Stimulated activated CD4-positive, alpha-beta T cell treated with anti-CD3 and anti-CD28 coated beads, Interleukin-12 subunit alpha, Interleukin-12 subunit beta, amount 100 ng/mL, for 4 hours (primary cell): Measurements from ENCODE around the gene MFGE8.
"Not testable (repeated sequence)": the region's sequence is repeated elsewhere in the genome, so short reads cannot be mapped to it uniquely, and the experiment has no call there.

Experiments used
- DNase-seq: peaks from one replicate; pipeline ENCODE4 v3.0.0-alpha.2; 2020

MFGE8 gene, protein sequence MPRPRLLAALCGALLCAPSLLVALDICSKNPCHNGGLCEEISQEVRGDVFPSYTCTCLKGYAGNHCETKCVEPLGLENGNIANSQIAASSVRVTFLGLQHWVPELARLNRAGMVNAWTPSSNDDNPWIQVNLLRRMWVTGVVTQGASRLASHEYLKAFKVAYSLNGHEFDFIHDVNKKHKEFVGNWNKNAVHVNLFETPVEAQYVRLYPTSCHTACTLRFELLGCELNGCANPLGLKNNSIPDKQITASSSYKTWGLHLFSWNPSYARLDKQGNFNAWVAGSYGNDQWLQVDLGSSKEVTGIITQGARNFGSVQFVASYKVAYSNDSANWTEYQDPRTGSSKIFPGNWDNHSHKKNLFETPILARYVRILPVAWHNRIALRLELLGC

DNA sequence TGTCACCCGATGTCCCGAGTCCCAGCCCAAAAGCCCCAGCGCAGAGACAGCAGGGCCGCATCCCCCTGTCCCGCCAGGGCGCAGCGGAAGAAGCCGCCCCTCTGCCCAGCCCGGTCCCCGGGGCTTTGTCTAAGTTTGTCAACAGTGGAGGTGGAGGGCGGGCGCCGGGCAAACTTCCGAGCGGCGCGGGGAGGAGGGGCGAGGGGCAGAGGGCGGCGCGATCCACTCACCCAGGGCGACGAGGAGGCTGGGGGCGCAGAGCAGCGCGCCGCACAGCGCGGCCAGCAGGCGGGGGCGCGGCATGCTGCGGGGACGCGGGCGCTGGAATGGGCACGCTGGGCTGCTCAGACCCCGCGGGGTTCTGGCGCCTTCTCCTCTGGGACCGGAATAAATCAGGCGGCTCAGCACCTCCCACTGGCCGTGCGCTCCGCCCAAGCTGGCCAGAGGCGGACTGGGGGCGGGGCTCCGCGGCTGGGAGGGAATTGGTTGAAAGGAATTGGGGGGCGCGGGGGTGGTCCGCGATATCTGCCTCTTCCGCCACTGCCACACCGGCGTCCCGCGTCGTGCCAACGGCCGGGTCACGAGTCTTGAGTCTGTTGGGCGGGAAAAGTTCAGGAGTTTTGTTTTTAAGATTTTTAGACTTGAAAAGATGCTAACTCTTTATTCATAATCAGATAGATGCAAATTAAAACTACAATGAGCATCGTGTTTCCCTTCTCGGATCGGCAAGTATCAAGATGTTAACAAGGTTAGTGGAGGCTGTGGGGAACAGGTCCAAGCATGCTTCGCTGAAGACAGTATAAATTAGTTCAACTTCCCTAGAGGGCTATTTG lies at the start of gene MFGE8:
MFGE8 (minus strand) TSS at position 363 of the 833 bp plus-strand sequence; CDS start at position 303, 60 bp downstream.
- peak; percentile 62 for DNase-seq

DNA sequence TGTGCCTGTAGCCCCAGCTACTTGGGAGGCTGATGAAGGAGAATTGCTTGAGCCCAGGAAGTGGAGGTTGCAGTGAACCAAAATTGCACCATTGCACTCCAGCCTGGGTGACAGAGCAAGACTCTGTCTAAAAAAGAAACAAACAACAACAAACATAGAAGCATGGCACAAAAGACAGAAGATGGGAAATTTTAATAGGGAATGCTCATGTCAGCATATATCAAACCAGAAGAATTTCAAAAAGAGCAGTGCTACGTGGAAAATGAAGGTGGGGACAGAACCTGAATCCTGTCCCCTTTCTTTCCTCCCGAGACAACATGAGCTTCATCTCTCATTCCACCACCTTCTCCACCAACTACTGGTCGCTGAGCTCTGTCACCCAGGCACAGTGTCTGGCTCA lies 46.3 kb upstream of the MFGE8 start:
- no peak for DNase-seq

DNA sequence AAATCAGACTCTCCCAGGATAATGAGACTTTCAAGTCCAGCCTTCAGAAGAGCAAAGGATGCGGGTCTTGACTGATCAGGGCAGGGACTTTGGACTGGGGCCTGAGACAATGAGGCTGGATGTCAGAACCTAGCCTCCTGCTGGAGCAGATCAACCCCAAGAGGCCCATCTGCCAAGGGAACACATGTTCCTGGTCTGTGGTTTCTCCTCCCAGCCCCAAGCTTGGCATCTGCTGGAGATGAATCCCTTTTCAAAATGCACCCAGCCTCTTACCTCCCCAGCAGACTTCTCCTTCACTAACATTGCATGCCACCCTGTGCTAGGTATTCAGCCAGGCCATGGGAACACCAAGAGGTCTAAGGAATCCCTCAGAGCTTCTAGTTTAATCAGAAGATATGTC lies 43.7 kb upstream of the MFGE8 start:
- DNase-seq, result no peak

DNA sequence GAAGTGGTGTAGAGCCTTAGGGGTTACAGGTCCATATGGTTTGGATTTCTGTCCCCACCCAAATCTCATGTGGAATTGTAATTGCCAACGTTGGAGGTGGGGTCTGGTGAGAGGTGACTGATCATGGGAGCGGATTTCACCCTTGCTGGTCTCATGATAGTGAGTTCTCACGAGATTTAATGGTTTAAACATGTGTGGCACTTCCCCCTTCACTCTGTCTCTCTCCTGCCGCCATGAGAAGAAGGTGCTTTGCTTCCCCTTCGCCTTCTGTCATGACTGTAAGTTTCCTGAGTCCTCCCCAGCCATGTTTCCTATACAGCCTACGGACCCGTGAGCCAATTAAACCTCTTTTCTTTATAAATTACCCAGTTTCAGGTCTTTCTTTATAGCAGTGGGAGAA lies 43.1 kb upstream of the MFGE8 start:
- no peak for DNase-seq

DNA sequence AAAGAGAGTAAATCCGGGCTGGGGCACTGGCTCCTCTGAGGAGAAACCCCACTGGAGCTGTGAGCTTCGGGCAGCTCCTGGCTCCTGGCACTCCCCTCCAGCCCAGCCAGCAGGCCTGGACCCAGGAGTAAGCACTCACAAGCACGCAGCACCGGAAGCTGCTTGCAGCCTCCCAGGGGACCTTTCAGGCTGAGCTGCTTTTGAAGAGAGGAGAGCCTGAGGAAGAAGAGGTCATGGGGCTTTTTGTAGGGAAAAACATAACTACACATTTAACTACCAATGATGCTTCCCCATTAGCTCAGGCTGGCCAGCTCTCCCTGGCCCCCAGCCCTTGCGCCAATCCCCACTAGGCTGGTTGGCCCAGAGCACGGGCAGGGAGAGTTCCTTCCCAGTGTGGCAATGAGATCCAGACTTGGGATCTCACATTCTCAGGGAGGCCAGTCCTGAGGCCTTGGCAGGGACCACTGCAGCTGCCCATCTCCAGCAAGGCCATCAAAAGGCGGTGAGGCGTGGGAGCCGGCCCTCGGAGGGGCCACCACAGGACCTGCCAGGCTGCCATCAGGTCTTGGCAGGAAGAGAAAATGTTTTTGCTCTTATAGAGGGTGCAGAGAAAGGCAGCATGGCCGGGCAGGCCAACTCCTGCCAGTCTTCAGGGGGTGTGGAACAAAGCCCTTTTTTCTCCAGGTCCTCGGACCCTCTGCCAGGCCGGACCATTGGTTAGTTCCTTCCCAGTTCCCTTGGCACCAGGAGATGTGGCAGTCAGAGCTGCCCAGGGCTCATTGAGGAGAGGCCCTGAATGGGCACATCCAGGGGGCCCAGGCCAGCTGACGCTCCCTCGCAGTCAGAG lies 41.5 kb upstream of the MFGE8 start:
- no peak for DNase-seq

DNA sequence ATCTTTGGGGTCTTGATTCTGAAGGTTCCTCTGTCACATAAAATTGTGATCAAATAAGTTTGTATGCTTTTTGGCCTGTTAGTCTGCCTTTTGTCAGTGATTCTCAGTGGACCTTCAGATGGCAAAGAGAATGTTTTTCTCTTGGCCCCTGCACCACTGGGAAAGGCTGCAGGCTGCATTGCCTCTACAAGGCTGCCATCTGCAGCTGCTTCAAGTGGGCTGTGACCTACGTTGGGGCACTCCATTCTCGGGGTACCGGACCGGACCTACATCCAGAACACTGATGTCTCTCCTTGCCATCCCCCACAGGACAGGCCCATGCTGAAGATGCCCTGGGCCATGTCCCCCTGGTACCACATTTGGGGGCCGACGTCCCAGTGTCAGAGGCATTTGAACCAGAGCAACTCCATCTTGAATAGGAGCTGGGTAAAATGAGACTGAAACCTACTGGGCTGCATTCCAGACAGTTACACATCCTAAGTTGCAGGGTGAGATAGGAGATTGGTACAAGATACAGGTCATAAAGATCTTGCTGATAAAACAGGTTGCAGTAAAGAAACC lies 37.5 kb upstream of the MFGE8 start:
- no peak for DNase-seq

DNA sequence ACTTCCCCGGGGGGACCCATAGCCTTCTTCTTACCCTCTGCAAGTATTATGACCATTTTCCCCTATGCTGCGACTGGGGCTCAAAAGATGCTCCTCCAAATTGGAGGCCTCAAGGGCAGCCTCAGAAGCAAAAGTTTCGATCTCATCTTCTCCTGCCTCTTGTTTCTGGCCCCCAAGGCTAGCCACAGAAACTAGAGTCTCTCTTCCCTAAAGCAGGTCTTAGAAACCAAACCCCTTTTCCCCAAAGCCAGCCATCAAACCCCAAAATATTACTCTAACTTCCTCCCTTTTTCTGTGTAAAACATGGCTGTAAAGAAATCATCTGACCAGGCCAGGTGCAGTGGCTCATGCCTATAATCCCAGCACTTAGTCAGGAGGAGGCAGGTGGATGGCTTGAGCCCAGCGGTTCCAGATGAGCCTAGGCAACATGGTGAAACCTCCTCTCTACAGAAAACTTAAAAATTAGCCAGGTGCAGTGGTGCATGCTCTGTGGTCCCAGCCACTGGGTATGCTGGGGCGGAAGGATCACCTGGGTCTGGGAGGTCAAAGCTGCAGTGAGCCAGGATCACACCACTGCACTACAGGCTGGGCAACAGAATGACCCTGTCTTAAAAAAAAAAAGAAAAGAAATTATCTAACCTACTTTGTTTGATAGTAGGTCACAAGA lies 36.7 kb upstream of the MFGE8 start:
- DNase-seq, result no peak

DNA sequence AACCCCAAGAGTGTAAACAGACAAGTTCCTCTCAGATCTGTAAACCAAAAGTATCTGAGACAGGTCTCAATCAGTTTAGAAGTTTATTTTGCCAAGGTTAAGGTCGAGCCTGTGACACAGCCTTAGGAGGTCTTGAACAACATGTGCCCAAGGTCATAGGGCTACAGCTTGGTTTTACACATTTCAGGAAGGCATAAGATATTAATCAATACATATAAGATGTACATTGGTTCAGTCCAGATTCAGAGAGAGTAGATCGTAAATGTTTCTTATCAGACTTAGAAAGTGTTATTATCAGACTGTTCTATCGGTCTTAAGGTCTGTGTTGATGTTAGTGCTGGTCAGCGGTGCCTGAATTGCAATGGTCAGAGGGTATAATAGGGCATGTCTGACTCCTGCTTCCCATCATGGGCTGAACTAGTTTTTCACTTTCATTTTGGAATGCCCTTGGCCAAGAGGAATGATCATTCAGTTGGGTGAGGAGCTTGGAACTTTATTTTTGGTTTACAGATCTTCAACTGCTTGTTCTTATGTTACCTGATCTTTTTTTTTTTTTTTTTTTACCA lies 27.0 kb upstream of the MFGE8 start:
- no peak for DNase-seq

DNA sequence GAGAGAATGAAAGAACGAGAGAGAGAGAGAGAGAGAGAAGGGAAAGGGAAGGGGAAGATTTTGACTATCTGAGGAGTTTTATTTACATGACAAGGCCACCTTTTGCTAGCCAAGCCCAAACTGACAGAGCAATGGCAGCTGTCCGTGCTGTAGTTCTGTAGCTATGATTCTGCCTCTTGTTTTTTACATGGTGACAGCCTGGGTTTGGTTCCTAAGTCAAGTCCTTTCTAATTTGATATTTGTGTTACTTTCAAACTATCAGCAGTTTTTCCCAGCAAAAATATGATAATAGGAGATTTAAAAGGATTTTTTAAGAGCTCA lies 26.3 kb upstream of the MFGE8 start:
- DNase-seq, result no peak

DNA sequence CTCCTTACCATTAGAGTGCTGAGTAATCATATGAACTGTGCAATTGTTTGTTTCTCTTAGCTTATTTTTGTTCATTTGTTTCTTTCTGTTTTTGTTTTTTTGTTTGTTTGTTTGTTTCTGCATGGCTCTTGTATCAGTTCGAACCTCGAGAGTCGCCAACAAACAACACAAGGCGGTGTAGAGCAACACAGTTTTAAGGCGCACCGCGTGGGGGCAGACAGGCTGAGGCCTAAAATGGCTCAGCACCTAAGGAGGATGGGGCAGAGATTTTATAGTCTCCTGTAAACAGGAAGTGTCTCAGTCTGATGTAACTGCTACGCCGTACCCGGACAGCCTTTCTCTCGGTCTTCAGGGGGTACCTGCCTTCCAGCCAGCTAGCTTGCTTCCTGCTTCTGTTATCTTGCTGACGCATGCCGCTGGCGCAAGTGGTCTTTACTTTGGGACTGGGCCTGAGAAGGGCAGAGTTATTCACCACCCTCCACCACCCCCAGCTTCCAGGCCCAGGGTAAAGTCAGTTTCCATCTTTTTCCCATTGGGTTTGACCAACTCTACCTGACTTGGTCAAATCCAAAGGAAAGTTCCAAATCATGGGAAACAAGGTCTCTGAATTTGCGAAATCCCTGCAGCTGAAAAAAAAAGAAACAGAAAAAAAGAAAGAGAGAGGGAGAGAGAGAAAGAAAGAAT lies 25.8 kb upstream of the MFGE8 start:
- DNase-seq, result no peak

DNA sequence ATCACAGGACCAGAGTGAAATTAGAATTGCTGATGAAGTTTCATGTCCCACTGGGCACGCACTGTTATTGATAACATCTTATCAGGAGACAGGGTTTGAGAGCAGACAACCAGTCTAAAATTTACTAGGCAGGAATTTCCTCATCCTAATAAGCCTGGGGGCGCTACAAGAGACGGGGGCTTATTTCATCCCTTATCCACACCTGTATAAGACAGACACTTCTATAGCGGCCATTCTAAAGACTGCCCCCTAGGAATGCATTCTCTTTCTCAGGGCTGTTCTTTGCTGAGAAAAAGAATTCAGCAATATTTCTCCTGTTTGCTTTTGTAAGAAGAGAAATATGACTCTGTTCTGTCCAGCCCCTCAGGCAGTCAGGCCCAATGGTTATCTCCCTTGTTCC lies 21.3 kb upstream of the MFGE8 start:
- not testable (repeated sequence) for DNase-seq

DNA sequence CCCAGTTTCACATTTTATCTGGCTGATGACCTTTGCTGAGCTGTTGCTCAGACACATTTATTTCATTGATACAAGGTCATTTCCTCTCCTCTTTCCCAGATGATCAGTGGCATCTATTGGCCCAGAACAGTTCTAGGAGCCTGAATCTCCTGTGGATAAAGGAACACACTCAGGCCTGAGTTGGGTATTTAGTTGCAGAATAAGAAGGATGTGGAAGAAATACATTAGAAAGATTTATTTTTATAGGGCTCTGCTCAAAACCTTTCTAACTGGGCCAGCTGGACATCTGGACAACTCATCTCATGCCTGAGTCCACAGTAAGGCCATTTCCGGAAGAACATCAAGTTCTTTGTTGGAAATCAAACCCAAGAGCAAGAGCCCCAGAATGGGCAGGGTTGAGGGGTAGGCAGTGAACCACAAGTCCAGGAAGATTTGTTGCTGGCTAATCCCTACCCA lies 19.7 kb upstream of the MFGE8 start:
- DNase-seq, result no peak

DNA sequence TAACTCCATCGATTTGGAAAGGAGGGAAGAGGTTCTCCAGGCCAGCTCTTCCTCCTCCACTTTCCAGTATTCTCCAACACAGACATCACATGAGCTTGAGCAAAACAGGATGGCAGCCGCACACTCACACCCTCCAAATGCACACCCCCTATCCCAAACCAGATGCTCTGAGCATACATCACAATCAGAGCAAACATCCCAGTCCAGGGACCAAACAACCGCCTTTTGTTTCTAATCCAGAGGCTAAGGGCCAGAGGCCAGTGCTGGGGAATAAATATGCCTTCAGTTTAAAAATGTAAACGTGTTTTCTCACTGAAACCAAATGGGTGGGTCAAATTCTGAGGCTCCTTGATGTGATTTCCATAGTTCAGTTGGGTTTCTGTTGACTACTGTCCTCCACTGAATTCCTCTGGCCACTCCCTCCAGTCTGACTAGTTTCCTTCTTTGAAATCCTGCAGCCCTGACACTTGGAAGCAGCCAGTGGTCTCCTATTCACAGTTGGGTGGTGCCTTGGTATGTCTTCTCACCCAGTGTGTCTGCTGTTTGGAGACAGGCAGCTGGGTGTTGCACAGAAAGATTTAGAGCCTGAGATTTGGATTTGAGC lies 19.2 kb upstream of the MFGE8 start:
- DNase-seq, result no peak

DNA sequence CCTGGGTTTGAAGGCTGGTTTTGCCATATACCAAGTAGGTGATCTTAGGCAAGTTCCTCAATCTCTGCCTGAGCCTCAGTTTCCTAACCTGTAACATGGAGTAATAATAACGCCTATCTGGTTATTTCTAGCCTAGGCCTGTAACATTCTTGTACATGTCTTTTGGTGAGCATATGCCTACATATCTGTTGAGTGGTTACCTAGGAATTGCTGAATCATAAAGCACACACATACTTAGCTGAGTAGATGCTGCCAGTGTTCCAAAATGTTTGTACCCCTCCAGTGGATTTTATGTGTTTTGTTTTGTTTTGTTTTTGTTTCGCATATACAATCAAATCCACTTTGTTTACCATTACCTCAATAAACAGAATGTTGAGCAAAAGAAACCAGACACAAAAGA lies 17.4 kb upstream of the MFGE8 start:
- no peak for DNase-seq

DNA sequence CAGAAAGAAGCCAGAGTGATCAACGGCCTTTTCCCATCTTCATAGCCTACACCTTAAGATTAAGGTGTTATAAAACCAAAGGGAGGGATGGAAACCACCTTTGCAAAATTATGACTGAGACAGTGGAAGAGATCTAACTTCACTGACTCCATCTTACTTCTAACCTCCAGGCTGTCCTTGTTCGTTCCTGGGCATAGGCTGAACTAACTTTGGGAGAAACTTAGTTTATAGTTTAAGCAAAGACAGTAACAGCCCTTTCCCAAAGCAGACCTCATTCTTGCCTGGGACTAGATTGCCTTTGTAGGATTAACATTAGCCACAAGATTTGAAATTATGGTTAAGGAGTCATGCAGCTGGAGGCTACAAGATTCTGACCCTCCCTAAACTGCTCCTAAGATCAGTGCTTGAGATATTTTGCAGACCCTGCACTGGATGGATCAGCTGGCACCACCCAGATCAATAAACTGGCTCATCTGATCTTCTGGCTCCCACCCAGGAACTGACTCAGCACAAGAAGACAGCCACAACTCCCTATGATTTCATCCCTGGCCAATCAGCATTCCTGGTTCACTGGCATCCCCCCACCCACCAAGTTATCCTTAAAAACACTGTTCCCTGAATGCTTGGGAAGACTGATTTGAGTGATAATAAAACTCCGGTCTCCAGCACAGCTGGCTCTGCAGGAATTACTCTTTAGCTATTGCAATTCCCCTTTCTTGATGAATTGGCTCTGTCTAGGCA lies 16.3 kb upstream of the MFGE8 start:
- DNase-seq, result not testable (repeated sequence)

DNA sequence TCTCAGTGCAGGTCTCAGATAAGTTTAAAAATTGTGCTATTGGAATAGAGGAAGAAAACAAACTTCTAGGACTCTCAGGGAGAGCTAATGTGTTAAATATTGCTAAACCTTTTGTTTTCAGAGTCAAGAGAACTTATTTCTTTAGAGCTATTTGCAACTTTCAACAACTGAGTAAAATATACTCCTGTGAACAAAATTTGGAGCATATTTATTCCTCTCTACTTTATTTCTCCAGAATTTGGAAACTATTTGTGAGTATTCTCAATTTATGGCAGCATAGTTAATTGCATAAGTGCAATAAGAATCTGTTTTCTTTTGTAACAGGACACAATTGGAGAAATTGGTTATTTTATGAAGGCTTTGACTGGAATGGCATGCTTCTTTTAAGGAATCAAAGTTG lies 15.0 kb upstream of the MFGE8 start:
- DNase-seq, result not testable (repeated sequence)

DNA sequence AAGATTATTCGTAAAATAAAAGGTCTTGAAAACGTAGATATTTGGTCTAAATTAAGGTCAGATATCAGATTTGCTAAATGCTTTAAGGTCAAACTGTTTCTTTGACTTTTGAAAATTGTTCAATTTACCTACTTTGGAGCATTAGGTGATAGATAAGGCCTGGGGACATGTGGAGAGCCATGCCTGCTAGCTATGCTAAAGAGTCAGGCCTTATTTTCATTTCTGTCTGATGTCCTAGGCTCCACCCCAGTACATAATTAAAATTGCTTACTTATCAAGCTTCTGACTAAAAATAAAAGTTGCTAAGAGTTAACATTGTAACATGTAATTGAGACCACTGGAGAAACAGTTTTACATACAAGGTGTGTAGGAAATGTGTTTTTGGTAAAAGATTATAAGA lies 12.5 kb upstream of the MFGE8 start:
- not testable (repeated sequence) for DNase-seq

DNA sequence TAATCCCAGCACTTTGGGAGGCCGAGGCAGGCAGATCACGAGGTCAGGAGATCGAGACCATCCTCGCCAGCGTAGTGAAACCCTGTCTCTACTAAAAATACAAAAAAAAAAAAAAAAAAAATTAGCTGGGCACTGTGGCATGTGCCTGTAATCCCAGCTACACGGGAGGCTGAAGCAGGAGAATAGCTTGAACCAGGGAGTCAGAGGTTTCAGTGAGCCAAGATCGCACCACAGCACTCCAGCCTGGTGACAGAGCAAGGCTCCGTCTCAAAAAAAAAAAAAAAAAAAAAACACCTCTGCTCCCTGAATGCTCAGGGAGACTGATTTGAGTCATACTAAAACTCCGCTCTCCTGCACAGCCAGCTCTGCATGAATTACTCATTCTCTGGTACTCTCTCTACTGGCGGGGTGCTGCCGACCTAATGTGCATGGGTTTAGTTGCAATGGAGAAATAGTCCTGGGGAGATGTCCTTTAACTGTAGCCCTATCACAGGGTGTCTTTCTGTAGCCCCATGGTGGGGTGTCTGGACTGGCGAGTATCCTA lies 7.8 kb upstream of the MFGE8 start:
- not testable (repeated sequence) for DNase-seq

DNA sequence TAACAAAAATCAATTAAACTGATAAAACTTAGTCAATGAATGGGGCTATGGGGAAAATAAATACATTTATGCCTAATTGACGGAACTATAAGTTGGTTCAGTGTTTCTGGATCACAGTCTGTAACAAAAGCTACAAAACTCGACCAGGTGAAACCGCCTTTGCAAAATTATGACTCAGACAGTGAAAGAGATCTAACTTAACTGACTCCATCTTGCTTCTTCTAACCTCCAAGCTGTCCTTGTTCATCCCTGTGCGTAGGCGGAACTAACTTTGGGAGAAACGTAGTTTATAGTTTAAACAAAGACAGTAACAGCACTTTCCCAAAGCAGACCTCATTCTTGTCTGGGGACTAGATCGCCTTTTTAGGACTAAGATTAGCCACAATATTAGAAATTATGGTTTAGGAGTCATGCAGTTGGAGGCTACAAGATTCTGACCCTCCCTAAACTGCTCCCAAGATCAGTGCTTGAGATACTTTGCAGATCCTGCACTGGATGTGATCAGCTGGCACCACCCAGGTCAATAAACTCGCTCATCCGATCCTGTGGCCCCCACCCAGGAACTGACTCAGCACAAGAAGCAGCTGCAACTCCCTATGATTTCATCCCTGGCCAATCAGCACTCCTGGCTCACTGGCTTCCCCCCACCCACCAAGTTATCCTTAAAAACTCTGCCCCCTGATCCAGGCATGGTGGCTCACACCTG lies 7.2 kb upstream of the MFGE8 start:
- DNase-seq, result no peak
